Subcutaneous adipose tissue (tissue), 4 donors: ENCODE data around the gene APOL6. TPM values are rescaled to one million over a fixed set of nuclear protein-coding genes. Genes with fewer than 3 reads are reported as not detected.

Experiments used
- CTCF ChIP-seq: fragments of 450-650 bp; IDR thresholded peaks from one replicate; pipeline ENCODE4 v1.5.1; 2016; ENCODE audit warnings: low read depth, mild to moderate bottlenecking, control low read depth, antibody characterized with exemption, moderate library complexity
- total RNA-seq, 4 donors: library from RNA; depleted of rRNA; stranded (reverse); fragments of >200 nt; gene quantifications; one replicate each; pipeline ENCODE4 v1.1.0, GENCODE V29; 2016

APOL6 gene
- total RNA-seq, 4 donors from 2014 or later: 64.1 to 117 (median 101) TPM

- no peak for TF ChIP-seq CTCF
Measured at GRCh38 chr22:35697142-35697541, 48.9 kb downstream of the APOL6 start.

GRCh38 chr22:35703861-35704584, 55.8 kb downstream of the APOL6 start:
- TF ChIP-seq CTCF: no peak

- TF ChIP-seq CTCF: no peak
Measured at GRCh38 chr22:35705141-35705540, 56.9 kb downstream of the APOL6 start.

- no peak for TF ChIP-seq CTCF
Measured at GRCh38 chr22:35708453-35708852, 60.2 kb downstream of the APOL6 start.

- no peak for TF ChIP-seq CTCF
Measured at GRCh38 chr22:35708917-35709316, 60.7 kb downstream of the APOL6 start.

- no peak for TF ChIP-seq CTCF
Measured at GRCh38 chr22:35711336-35711735, 63.1 kb downstream of the APOL6 start.

- no peak for TF ChIP-seq CTCF
Measured at GRCh38 chr22:35712672-35713071, 64.4 kb downstream of the APOL6 start.
